GM18868 (cell line): ENCODE measurements around the gene TUT1.
"Not testable (repeated sequence)": the region's sequence is repeated elsewhere in the genome, so short reads cannot be mapped to it uniquely, and the experiment has no call there.

Experiments
- ATAC-seq: cut with Tn5 transposase; IDR thresholded peaks from one replicate; pipeline ENCODE4 v1.9.1; 2021; ENCODE audit warnings: mild to moderate bottlenecking, moderate library complexity; ENCODE audit not compliant: unreplicated experiment

TUT1 gene

GRCh38 chr11:62591448-62592145, at the start of gene TUT1:
Gene TUT1 (minus strand): TSS chr11:62591523. CDS start chr11:62591485, 38 bp downstream.
- ATAC-seq: peak; percentile 88

GRCh38 chr11:62632492-62632891, 41.2 kb upstream of the TUT1 start:
- no peak for ATAC-seq

GRCh38 chr11:62627713-62628112, 36.4 kb upstream of the TUT1 start:
- no peak for ATAC-seq

GRCh38 chr11:62622476-62623089, 31.3 kb upstream of the TUT1 start:
- ATAC-seq: no peak

- ATAC-seq: peak; percentile 96
These were observed 30.5 kb upstream of the TUT1 start, which contains the start of gene B3GAT3 for GRCh38 chr11:62621567-62622470. Gene B3GAT3 (minus strand): TSS chr11:62621986. CDS start chr11:62621947, 39 bp downstream.

GRCh38 chr11:62621027-62621566, 29.8 kb upstream of the TUT1 start:
- ATAC-seq: no peak

- ATAC-seq: not testable (repeated sequence)
These were observed 25.6 kb upstream of the TUT1 start for GRCh38 chr11:62616957-62617356.

- ATAC-seq: no peak
These were observed 24.2 kb upstream of the TUT1 start for GRCh38 chr11:62615521-62615920.

- no peak for ATAC-seq
These were observed 23.0 kb upstream of the TUT1 start for GRCh38 chr11:62614275-62614674.

GRCh38 chr11:62613291-62613778, 22.0 kb upstream of the TUT1 start:
- no peak for ATAC-seq

- ATAC-seq: peak; percentile 76
These were observed 21.3 kb upstream of the TUT1 start, which contains the start of the genes EML3 and ROM1 for GRCh38 chr11:62612366-62613290. Gene EML3 (minus strand): TSS chr11:62612775. CDS start chr11:62612457, 318 bp downstream. Gene ROM1 (plus strand): TSS chr11:62613257. CDS start chr11:62613282, 25 bp downstream.

- peak; percentile 29 for ATAC-seq
These were observed 20.5 kb upstream of the TUT1 start for GRCh38 chr11:62611705-62612365.

- ATAC-seq: no peak
These were observed 19.7 kb upstream of the TUT1 start for GRCh38 chr11:62610814-62611704.

- no peak for ATAC-seq
These were observed 19.1 kb upstream of the TUT1 start for GRCh38 chr11:62610403-62610802.

- no peak for ATAC-seq
These were observed 17.5 kb upstream of the TUT1 start for GRCh38 chr11:62608776-62609175.

- ATAC-seq: no peak
These were observed 16.4 kb upstream of the TUT1 start for GRCh38 chr11:62607714-62608113.

GRCh38 chr11:62605902-62606301, 14.6 kb upstream of the TUT1 start:
- ATAC-seq: no peak

- ATAC-seq: no peak
These were observed 14.1 kb upstream of the TUT1 start for GRCh38 chr11:62605467-62605866.
